Liver (tissue), 3 donors: ENCODE results near the gene SHISAL1.

Experiments used
- FOXA1 ChIP-seq: IDR thresholded peaks from 2 replicates; pipeline ENCODE4 v1.6.1; 2016; ENCODE audit warnings: antibody characterized with exemption
- GABPA ChIP-seq, 2 donors: IDR thresholded peaks in 1 of 2; conservative IDR thresholded peaks in 1 of 2; 2 replicates each; pipeline ENCODE4 v1.6.1; 2016; ENCODE audit warnings: antibody characterized with exemption in 2 of 2, mild to moderate bottlenecking in 1 of 2, moderate library complexity in 1 of 2
- HNF4A ChIP-seq, 2 donors: conservative IDR thresholded peaks; 2 replicates each; pipeline ENCODE4 v1.6.1; 2016; ENCODE audit warnings: antibody characterized with exemption in 2 of 2, mild to moderate bottlenecking in 2 of 2
- JUND ChIP-seq, 2 donors: IDR thresholded peaks; 2 replicates each; pipeline ENCODE4 v1.6.1; 2016; ENCODE audit warnings: antibody characterized with exemption in 2 of 2
- RAD21 ChIP-seq, 2 donors: IDR thresholded peaks; 2 replicates each; pipeline ENCODE4 v1.6.1; 2016; ENCODE audit warnings: antibody characterized with exemption in 2 of 2, mild to moderate bottlenecking in 2 of 2
- SP1 ChIP-seq: IDR thresholded peaks from 2 replicates; pipeline ENCODE4 v1.6.1; 2018; ENCODE audit warnings: antibody characterized with exemption, mild to moderate bottlenecking
- TAF1 ChIP-seq: conservative IDR thresholded peaks from 2 replicates; pipeline ENCODE4 v1.6.1; 2016; ENCODE audit warnings: antibody characterized with exemption, mild to moderate bottlenecking
- TF ChIP-seq, protein P1 (sequence below): fragments of 150-350 bp; IDR thresholded peaks from 2 replicates; pipeline ENCODE4 v1.5.1; 2017; ENCODE audit warnings: improper control_type of control experiment, low read depth, low read length; ENCODE audit not compliant: missing input control
- TF ChIP-seq, protein P2 (sequence below): IDR thresholded peaks from 2 replicates; pipeline ENCODE4 v1.6.1; 2016; ENCODE audit warnings: antibody characterized with exemption
- TF ChIP-seq, protein P3 (sequence below): IDR thresholded peaks from 2 replicates; pipeline ENCODE4 v1.6.1; 2016; ENCODE audit warnings: antibody characterized with exemption, mild to moderate bottlenecking
- donor health status: healthy.
- donor health status: healthy.

DNA sequence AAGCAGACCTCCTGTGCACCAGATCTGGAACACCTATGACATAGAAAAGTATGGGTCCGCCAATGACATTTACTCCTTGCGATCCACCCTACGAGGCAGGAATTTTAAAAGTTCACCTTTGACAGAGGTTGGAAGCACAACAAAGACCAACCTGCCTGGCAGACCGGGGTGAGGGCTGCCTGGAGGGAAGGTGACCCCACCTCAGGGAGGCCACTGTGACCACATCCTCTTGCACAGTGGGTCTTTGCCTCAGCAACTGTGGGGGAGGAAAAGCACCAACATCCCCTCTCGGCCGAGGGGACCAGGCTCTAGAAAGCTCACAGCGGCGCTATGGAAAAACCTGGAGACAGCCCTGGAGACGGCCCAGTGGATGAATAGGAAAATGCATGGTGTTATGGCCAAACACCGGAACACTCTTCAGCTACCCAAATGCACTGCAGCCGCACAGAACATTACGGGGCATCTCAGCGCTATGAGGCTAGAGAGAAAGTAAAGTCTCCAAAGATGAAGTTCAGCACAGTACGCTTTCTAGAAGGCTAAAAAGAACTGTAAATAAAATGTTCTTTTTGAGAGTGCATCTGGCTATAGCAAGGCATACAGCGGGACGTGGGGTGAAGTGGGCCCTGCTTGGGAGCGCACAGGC, 1.8 kb upstream of the SHISAL1 start:
- TF ChIP-seq, protein P1, sequence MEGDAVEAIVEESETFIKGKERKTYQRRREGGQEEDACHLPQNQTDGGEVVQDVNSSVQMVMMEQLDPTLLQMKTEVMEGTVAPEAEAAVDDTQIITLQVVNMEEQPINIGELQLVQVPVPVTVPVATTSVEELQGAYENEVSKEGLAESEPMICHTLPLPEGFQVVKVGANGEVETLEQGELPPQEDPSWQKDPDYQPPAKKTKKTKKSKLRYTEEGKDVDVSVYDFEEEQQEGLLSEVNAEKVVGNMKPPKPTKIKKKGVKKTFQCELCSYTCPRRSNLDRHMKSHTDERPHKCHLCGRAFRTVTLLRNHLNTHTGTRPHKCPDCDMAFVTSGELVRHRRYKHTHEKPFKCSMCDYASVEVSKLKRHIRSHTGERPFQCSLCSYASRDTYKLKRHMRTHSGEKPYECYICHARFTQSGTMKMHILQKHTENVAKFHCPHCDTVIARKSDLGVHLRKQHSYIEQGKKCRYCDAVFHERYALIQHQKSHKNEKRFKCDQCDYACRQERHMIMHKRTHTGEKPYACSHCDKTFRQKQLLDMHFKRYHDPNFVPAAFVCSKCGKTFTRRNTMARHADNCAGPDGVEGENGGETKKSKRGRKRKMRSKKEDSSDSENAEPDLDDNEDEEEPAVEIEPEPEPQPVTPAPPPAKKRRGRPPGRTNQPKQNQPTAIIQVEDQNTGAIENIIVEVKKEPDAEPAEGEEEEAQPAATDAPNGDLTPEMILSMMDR, result no peak
- TF ChIP-seq, protein P2, sequence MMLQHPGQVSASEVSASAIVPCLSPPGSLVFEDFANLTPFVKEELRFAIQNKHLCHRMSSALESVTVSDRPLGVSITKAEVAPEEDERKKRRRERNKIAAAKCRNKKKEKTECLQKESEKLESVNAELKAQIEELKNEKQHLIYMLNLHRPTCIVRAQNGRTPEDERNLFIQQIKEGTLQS, result no peak
- TF ChIP-seq, protein P3, sequence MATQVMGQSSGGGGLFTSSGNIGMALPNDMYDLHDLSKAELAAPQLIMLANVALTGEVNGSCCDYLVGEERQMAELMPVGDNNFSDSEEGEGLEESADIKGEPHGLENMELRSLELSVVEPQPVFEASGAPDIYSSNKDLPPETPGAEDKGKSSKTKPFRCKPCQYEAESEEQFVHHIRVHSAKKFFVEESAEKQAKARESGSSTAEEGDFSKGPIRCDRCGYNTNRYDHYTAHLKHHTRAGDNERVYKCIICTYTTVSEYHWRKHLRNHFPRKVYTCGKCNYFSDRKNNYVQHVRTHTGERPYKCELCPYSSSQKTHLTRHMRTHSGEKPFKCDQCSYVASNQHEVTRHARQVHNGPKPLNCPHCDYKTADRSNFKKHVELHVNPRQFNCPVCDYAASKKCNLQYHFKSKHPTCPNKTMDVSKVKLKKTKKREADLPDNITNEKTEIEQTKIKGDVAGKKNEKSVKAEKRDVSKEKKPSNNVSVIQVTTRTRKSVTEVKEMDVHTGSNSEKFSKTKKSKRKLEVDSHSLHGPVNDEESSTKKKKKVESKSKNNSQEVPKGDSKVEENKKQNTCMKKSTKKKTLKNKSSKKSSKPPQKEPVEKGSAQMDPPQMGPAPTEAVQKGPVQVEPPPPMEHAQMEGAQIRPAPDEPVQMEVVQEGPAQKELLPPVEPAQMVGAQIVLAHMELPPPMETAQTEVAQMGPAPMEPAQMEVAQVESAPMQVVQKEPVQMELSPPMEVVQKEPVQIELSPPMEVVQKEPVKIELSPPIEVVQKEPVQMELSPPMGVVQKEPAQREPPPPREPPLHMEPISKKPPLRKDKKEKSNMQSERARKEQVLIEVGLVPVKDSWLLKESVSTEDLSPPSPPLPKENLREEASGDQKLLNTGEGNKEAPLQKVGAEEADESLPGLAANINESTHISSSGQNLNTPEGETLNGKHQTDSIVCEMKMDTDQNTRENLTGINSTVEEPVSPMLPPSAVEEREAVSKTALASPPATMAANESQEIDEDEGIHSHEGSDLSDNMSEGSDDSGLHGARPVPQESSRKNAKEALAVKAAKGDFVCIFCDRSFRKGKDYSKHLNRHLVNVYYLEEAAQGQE, result no peak
- TF ChIP-seq TAF1, result no peak
- no peak for TF ChIP-seq RAD21 (IDR thresholded peaks at IDR 0.05)
- TF ChIP-seq GABPA (IDR thresholded peaks at IDR 0.05 in 1 of 2, conservative IDR thresholded peaks at IDR 0.05 in 1 of 2), result no peak
- no peak for TF ChIP-seq JUND (IDR thresholded peaks at IDR 0.05)
- no peak for TF ChIP-seq FOXA1
- no peak for TF ChIP-seq HNF4A (conservative IDR thresholded peaks at IDR 0.05)
- no peak for TF ChIP-seq SP1
